GM21717 (cell line): ENCODE measurements around the gene OPN1MW2.
"Not testable (repeated sequence)": the region's sequence is repeated elsewhere in the genome, so short reads cannot be mapped to it uniquely, and the experiment has no call there.

ENCODE experiments used
- ATAC-seq: cut with Tn5 transposase; IDR thresholded peaks from one replicate; pipeline ENCODE4 v1.9.1; 2021; ENCODE audit warnings: mild to moderate bottlenecking, moderate library complexity; ENCODE audit not compliant: unreplicated experiment

The OPN1MW2 gene

DNA sequence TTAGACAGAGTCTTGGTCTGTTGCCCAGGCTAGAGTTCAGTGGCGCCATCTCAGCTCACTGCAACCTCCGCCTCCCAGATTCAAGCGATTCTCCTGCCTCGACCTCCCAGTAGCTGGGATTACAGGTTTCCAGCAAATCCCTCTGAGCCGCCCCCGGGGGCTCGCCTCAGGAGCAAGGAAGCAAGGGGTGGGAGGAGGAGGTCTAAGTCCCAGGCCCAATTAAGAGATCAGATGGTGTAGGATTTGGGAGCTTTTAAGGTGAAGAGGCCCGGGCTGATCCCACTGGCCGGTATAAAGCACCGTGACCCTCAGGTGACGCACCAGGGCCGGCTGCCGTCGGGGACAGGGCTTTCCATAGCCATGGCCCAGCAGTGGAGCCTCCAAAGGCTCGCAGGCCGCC lies at the start of gene OPN1MW2:
OPN1MW2 (plus strand) TSS at position 301 of the 400 bp plus-strand sequence; CDS start at position 361, 60 bp downstream.
- ATAC-seq = not testable (repeated sequence)

DNA sequence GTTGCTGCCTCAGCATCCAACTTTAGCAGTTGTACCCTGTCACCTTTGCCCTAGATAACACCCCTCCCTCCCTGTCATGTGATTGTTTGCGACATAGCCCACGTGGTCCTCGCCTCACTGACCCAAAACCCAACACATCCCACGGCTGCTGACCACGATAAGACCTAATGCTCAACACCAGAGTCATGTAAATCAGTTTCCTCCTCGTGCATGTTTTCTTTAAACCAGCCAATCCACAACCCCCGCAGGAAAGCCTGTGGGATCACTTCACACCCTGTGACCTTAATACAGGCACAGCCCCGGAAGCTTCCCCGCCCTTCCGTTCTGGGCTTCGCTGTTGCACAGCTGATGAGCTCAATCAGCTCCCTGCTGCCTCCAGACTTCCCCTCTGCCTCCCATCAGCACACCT lies 47.0 kb upstream of the OPN1MW2 start:
- ATAC-seq = peak; percentile 76

DNA sequence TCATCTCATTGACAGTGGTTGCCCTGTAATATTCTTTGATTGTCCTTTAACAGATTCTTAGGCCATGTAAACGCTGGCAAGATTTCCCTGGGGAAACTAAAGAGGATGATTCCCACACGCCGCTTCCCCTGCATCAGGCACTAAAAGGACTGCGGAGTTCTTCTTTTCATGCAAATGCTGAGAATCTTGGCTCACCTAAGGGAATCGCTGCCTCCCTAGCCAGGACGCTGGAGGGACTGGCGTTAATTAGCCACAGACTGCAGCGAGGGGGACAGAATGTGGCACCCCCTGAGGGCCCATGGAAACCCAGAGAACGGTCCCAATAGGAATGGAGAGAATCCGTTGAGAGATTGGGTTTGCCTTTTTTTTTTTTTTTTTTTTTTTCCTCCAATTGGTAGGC lies 45.2 kb upstream of the OPN1MW2 start:
- ATAC-seq = not testable (repeated sequence)

DNA sequence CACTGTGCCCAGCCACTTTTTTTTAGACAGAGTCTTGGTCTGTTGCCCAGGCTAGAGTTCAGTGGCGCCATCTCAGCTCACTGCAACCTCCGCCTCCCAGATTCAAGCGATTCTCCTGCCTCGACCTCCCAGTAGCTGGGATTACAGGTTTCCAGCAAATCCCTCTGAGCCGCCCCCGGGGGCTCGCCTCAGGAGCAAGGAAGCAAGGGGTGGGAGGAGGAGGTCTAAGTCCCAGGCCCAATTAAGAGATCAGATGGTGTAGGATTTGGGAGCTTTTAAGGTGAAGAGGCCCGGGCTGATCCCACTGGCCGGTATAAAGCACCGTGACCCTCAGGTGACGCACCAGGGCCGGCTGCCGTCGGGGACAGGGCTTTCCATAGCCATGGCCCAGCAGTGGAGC lies 37.3 kb upstream of the OPN1MW2 start, which contains the start of gene OPN1MW:
OPN1MW (plus strand) TSS at position 301 of the 400 bp plus-strand sequence; CDS start at position 383, 82 bp downstream.
- ATAC-seq = not testable (repeated sequence)

DNA sequence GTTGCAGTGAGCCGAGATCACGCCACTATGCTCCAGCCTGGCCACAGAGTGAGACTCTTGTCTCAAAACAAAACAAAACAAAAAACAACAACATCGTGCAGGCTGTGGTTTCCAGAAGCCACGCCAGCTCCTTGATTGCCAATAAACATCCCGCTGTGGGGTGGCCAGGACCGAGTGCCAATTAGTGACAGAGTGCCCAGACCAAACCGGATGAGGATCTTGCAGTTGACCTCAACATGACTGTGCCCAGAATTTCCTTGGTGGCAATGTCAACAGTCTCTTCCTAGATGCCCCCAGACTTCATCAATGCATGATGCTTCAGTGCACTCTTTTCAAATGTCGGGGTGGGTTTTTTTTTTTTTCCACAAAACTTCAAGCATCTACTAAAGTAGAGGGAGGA lies 35.8 kb upstream of the OPN1MW2 start:
- not testable (repeated sequence) for ATAC-seq

DNA sequence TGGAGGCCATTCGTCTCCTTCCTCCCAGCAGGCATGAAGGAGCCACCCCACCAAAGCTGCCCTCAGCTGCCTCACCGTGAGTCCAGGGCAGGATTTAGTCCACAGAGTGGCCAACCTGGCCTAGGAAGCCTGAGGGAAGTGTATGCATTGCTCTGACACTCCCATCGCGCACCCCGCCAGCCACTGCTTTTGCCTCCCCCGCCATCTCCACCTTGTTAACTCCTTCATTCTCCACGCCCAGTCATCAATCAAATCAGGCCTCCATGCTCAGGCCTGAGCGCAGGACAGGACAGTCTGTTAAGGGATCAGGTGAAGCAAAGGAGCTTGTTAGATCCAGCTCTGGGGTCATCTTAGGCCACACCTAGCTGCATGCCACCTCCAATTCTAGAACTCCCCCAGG lies 26.7 kb upstream of the OPN1MW2 start:
- ATAC-seq = not testable (repeated sequence)

DNA sequence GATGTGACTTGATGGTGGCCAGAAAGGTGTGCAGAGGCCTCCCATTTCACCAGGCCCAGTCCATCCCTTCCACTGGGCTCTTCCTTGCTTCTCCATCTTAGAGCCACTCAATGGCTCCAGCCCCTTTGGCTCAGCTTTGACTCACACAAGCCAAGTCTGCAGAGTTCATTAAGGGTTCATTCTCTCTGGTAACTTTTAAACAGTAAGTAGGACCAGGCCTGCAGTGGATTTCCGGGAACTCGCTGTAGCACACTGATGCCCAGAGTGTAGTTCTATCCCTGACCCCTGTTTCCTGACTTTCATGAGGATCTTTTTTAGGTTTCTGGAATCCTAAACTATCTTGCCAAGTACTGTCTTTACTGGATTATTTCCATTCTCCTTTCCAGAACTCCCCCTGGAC lies 25.2 kb upstream of the OPN1MW2 start:
- not testable (repeated sequence) for ATAC-seq

DNA sequence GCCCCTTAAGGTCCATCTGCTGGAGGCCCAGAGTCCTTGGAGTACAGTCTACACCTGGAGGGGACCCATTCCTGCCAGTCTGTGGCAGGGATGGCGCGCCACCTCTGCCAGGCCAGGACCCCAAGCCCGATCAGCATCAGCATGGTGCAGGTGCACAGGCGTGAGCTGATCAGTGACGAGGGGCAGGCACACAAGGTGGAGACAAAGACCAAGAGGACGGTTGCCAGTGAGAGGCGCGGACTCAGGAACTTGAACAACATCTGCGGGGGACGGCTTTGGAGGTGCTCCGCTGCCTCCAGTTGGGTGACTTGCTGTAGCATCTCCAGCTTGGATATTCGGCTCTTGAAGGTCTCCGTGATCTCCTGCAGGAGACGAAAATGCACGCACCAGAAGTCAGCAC lies 23.1 kb upstream of the OPN1MW2 start:
- ATAC-seq = not testable (repeated sequence)

DNA sequence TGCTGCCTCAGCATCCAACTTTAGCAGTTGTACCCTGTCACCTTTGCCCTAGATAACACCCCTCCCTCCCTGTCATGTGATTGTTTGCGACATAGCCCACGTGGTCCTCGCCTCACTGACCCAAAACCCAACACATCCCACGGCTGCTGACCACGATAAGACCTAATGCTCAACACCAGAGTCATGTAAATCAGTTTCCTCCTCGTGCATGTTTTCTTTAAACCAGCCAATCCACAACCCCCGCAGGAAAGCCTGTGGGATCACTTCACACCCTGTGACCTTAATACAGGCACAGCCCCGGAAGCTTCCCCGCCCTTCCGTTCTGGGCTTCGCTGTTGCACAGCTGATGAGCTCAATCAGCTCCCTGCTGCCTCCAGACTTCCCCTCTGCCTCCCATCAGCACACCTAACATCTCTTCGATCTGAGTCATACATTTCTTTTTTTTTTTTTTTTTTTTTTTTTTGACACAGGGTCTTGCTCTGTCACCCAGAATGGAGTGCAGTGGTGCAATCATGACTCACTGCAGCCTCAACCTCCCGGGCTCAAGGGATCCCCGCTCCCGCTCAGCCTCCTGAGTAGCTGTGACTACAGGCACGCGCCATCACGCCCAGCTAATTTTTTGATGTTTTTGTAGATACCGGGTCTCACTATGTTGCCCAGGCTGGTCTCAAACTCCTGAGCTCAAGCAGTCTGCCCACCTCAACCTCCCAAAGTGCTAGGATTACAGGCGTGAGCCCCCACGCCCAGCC lies 9.7 kb upstream of the OPN1MW2 start:
- not testable (repeated sequence) for ATAC-seq

DNA sequence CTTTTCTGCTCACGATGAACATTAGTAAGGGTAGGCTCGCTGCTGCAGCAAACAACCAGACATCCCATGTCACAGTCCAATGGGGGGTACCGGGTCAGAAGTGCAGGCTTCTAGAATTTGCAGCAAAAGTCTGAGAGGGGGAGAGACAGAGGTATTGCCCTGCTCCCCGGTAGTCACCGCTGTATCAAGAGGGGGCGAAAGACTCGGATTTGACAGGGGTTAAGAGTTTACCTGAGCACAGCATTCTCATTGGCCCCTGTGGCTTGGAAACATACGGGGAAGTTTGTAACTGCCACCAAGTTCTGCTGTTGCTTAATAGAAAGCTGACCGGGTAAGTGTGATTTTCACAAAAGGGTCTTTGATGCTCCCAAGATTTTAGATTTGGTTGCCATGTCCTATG lies 8.5 kb upstream of the OPN1MW2 start:
- not testable (repeated sequence) for ATAC-seq

DNA sequence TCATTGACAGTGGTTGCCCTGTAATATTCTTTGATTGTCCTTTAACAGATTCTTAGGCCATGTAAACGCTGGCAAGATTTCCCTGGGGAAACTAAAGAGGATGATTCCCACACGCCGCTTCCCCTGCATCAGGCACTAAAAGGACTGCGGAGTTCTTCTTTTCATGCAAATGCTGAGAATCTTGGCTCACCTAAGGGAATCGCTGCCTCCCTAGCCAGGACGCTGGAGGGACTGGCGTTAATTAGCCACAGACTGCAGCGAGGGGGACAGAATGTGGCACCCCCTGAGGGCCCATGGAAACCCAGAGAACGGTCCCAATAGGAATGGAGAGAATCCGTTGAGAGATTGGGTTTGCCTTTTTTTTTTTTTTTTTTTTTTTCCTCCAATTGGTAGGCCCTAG lies 8.1 kb upstream of the OPN1MW2 start:
- ATAC-seq = not testable (repeated sequence)

DNA sequence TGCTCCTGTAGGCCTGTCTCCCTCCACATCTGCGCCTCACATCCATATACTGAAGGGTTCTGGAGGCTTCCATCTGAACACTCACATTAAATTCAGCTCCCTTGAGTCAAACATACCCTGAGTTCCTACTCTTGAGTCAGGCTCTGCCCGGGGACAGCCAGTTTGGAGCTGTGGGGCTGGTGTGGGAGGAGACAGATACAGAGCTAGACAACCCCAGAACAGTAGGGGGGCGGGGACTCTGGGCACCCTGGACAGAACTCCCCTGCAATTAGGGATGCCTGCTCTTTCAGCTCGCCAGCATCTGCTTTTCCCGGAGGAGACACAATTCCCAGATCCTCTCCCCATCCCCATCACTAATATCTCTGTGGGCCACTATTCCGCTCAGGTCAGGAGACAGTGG lies 5.7 kb downstream of the OPN1MW2 start:
- not testable (repeated sequence) for ATAC-seq

DNA sequence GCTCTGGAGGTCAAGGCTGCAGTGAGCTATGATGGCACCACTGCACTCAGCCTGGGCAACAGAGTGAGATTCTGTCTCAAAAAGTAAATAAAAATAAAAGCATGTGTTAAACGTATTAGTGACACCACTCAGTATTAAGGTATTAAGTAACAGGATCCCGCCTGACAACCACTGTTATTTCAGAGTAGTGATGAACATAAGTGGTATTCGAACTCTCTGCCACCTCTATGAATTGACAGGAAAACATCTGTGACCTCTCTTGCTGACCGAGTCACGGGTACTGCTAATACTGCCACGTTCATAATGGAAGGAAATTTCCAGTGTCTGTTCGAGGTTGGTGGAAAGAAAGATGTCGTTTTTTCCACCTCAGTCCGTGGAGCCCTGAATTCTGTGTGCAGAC lies 7.2 kb downstream of the OPN1MW2 start:
- ATAC-seq = not testable (repeated sequence)

DNA sequence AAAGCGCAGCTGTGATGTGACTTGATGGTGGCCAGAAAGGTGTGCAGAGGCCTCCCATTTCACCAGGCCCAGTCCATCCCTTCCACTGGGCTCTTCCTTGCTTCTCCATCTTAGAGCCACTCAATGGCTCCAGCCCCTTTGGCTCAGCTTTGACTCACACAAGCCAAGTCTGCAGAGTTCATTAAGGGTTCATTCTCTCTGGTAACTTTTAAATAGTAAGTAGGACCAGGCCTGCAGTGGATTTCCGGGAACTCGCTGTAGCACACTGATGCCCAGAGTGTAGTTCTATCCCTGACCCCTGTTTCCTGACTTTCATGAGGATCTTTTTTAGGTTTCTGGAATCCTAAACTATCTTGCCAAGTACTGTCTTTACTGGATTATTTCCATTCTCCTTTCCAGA lies 11.9 kb downstream of the OPN1MW2 start:
- ATAC-seq = not testable (repeated sequence)

DNA sequence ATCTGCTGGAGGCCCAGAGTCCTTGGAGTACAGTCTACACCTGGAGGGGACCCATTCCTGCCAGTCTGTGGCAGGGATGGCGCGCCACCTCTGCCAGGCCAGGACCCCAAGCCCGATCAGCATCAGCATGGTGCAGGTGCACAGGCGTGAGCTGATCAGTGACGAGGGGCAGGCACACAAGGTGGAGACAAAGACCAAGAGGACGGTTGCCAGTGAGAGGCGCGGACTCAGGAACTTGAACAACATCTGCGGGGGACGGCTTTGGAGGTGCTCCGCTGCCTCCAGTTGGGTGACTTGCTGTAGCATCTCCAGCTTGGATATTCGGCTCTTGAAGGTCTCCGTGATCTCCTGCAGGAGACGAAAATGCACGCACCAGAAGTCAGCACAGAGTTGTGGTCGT lies 14.1 kb downstream of the OPN1MW2 start:
- ATAC-seq = not testable (repeated sequence)

DNA sequence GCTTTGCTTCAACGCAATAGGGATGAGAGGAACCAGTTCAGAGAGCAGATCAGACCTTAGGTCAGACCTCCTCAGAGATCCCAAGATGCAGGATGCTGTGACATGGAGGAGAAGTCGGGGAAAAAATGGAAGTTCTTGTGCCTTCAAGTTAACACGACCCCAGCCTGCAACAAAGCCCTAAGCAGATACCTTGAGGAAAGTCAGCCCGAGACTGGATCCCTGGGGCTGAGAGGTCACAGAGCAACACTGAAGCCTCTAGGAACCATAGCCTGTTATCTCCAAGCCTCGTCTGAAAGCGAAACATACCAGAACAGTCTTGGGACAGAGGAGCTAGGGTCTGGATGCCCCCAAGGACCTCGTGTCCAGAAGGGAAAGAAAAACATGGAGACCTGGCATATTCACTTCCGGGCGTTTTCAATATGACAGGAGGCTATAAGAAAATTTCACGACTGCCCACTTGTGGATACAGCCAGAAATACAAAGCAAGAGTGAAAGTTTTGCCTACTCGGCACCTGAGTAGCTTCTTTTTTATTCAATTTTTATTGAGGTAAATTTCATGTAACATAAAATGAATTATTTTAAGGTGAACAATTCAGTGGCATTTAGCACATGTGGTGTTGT lies 19.5 kb downstream of the OPN1MW2 start:
- not testable (repeated sequence) for ATAC-seq

DNA sequence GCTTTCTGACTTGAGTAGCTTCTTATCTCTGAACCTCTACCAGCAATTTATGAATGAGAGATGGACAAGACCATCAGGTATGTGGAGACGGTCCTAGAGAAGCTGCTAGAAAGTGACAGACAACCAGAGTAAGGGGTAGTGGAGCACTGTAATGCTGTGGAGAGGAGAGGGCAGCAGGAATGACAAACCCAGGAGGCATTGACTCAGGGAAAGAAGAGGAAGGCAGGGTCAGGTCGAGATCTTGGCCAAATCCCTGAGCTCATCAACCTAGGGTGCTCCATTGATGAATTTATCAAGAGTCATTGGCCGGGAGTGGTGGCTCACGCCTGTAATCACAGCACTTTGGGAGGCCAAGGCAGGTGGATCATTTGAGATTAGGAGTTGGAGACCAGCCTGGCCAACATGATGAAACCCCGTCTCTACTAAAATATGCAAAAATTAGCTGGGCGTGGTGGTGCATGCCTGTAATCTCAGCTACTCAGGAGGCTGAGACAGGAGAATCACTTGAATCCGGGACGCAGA lies 20.5 kb downstream of the OPN1MW2 start:
- ATAC-seq = not testable (repeated sequence)

DNA sequence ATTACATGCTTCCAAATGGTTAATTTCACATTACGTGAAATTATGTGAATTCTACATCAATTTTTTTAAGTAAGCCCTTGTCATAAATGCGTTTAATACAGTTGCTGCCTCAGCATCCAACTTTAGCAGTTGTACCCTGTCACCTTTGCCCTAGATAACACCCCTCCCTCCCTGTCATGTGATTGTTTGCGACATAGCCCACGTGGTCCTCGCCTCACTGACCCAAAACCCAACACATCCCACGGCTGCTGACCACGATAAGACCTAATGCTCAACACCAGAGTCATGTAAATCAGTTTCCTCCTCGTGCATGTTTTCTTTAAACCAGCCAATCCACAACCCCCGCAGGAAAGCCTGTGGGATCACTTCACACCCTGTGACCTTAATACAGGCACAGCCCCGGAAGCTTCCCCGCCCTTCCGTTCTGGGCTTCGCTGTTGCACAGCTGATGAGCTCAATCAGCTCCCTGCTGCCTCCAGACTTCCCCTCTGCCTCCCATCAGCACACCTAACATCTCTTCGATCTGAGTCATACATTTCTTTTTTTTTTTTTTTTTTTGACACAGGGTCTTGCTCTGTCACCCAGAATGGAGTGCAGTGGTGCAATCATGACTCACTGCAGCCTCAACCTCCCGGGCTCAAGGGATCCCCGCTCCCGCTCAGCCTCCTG lies 28.0 kb downstream of the OPN1MW2 start:
- ATAC-seq = peak; percentile 73

DNA sequence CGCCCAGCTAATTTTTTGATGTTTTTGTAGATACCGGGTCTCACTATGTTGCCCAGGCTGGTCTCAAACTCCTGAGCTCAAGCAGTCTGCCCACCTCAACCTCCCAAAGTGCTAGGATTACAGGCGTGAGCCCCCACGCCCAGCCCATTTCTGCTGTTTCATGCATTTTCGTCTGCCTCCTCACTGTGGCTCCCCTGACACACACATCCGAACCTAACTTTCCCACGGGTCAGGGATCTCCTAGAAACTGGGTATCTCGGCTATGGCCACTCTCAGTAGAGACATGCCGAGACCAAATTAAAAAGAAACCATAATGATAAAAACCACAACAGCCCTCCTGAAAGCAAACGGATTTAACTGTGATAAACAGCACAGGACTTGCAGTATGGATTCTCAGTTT lies 28.5 kb downstream of the OPN1MW2 start:
- not testable (repeated sequence) for ATAC-seq

DNA sequence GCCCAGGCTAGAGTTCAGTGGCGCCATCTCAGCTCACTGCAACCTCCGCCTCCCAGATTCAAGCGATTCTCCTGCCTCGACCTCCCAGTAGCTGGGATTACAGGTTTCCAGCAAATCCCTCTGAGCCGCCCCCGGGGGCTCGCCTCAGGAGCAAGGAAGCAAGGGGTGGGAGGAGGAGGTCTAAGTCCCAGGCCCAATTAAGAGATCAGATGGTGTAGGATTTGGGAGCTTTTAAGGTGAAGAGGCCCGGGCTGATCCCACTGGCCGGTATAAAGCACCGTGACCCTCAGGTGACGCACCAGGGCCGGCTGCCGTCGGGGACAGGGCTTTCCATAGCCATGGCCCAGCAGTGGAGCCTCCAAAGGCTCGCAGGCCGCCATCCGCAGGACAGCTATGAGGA lies 37.7 kb downstream of the OPN1MW2 start, which contains the start of gene OPN1MW3:
OPN1MW3 (plus strand) TSS at position 301 of the 400 bp plus-strand sequence; CDS start at position 339, 38 bp downstream.
- not testable (repeated sequence) for ATAC-seq

DNA sequence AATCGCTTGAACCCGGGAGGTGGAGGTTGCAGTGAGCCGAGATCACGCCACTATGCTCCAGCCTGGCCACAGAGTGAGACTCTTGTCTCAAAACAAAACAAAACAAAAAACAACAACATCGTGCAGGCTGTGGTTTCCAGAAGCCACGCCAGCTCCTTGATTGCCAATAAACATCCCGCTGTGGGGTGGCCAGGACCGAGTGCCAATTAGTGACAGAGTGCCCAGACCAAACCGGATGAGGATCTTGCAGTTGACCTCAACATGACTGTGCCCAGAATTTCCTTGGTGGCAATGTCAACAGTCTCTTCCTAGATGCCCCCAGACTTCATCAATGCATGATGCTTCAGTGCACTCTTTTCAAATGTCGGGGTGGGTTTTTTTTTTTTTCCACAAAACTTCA lies 39.2 kb downstream of the OPN1MW2 start:
- ATAC-seq = not testable (repeated sequence)
